Hepatocyte (in vitro differentiated cells): ENCODE results near the gene FNDC11. TPM values are rescaled to one million over a fixed set of nuclear protein-coding genes. Genes with fewer than 3 reads are reported as not detected.

Experiments used
- DNase-seq: peaks from one replicate; pipeline ENCODE4 v3.0.0-alpha.2; 2016; ENCODE audit warnings: low spot score
- H2AFZ ChIP-seq: fragments of 200-600 bp; sonication (generic); 2 replicates; pipeline ENCODE4 v1.6.0; 2016; ENCODE audit warnings: antibody characterized with exemption, mild to moderate bottlenecking
- H3K27ac ChIP-seq: fragments of 200-600 bp; sonication (generic); 2 replicates; pipeline ENCODE4 v1.5.1; 2016; ENCODE audit warnings: mild to moderate bottlenecking
- H3K27me3 ChIP-seq: fragments of 200-600 bp; sonication (generic); 2 replicates; pipeline ENCODE4 v1.6.1; 2016
- H3K36me3 ChIP-seq: fragments of 200-600 bp; sonication (generic); replicated peaks from 2 replicates; pipeline ENCODE4 v1.5.1; 2016; ENCODE audit warnings: low read depth; ENCODE audit not compliant: insufficient read depth
- H3K4me1 ChIP-seq: fragments of 200-600 bp; sonication (generic); 2 replicates; pipeline ENCODE4 v1.5.1; 2016; ENCODE audit warnings: mild to moderate bottlenecking, moderate library complexity; ENCODE audit not compliant: insufficient read depth
- H3K4me2 ChIP-seq: fragments of 200-600 bp; sonication (generic); 2 replicates; pipeline ENCODE4 v1.6.0; 2016
- H3K4me3 ChIP-seq: fragments of 200-600 bp; sonication (generic); 2 replicates; pipeline ENCODE4 v1.5.1; 2016; ENCODE audit warnings: mild to moderate bottlenecking
- H3K79me2 ChIP-seq: fragments of 200-600 bp; sonication (generic); 2 replicates; pipeline ENCODE4 v1.6.0; 2017; ENCODE audit warnings: mild to moderate bottlenecking
- H3K9me2 ChIP-seq: fragments of 200-600 bp; sonication (generic); replicated peaks from 2 replicates; pipeline ENCODE4 v1.6.0; 2017; ENCODE audit warnings: mild to moderate bottlenecking; ENCODE audit not compliant: insufficient read depth
- H3K9me3 ChIP-seq: fragments of 200-600 bp; sonication (generic); 2 replicates; pipeline ENCODE4 v1.5.1; 2016; ENCODE audit warnings: low read depth, mild to moderate bottlenecking
- H4K20me1 ChIP-seq: fragments of 200-600 bp; sonication (generic); 2 replicates; pipeline ENCODE4 v1.6.0; 2016; ENCODE audit warnings: mild to moderate bottlenecking; ENCODE audit not compliant: insufficient read depth, poor library complexity, severe bottlenecking
- EZH2 ChIP-seq: fragments of 200-600 bp; sonication (generic); IDR thresholded peaks from 2 replicates; pipeline ENCODE4 v1.6.1; 2016; ENCODE audit warnings: antibody characterized with exemption, mild to moderate bottlenecking, borderline replicate concordance
- EZH2phosphoT487 ChIP-seq: fragments of 200-600 bp; sonication (generic); IDR thresholded peaks from one replicate; pipeline ENCODE4 v1.6.1; 2018; ENCODE audit warnings: antibody characterized with exemption, mild to moderate bottlenecking, low read depth, moderate library complexity; ENCODE audit not compliant: unreplicated experiment, severe bottlenecking
- WGBS: methylation state at CpG from one replicate; pipeline ENCODE4 v1.1.6; 2016; ENCODE audit warnings: low lambda C conversion rate; ENCODE audit errors: missing lambda C conversion rate; 5-methylcytosine and 5-hydroxymethylcytosine counted together
- polyA plus RNA-seq: library from polyadenylated mRNA; unstranded; fragments of >200 nt; fragmentation: Nextera tagmentation; extraction: Ambion mirVana; gene quantifications from 2 replicates; pipeline ENCODE4 v1.2.1, GENCODE V29; 2016
- total RNA-seq: library from RNA; depleted of rRNA; stranded (reverse); fragments of >200 nt; gene quantifications from 2 replicates; pipeline ENCODE4 v1.2.3, GENCODE V29; 2014
- TF ChIP-seq, protein P1 (sequence below): fragments of 200-600 bp; sonication (generic); IDR thresholded peaks from 2 replicates; pipeline ENCODE4 v1.5.1; 2016; ENCODE audit warnings: antibody characterized with exemption, mild to moderate bottlenecking; ENCODE audit not compliant: poor library complexity

FNDC11 gene
- total and polyA plus RNA-seq, 2 experiments from 2014 or later: 0.57 to 0.79 TPM

DNA sequence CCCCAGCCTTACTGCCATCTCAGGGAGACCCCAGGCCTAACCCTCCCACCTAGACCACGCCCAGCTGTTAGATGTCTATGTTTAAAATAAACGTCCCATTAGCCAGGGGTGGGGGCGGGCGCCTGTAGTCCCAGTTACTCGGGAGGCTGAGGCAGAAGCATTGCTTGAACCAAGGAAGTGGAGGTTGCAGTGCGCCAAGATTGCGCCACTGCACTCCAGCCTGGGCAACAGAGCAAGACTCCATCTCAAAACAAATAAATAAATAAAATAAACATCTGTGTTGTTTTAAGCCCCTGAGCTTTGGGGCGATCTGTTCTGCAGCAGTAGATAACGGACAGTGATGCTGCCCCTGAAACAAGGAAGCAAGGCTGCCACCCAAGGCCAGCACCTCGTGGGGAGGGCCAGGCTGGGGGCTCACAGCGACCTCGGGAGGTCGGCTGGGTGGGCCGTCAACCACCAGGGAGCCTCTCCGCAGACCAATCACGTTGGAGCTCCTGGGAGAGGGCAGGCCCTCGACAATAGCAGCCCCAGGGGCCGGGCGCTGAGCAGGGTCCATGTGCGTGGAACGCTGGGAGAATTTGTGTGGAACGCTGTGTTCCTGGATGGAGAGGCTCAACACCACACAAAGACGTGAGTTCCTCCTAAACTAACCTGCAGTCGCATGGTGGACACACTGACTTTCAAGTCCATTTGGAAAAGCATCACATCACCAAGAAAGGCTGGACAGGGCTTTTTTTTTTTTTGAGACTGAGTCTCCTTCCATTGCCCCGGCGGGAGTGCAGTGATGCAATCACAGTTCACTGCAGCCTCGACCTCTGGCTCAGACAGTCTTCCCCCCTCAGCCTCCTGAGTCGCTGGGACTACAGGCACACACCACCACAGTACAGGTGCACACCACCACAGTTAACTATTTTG, 21.1 kb downstream of the FNDC11 start:
- peak overlapping the region; percentile 94 for H3K4me2 ChIP-seq
- H2AFZ ChIP-seq: peak overlapping the region; percentile 88
- no peaks in the 10 kb centered on the region for H3K9me3 ChIP-seq
- 72% methylated on average over 28 of the region's 28 CpGs for WGBS
- no peaks in the 10 kb centered on the region for H3K36me3 ChIP-seq
- TF ChIP-seq EZH2: no peak
- no peak for TF ChIP-seq EZH2phosphoT487
- TF ChIP-seq, protein P1, sequence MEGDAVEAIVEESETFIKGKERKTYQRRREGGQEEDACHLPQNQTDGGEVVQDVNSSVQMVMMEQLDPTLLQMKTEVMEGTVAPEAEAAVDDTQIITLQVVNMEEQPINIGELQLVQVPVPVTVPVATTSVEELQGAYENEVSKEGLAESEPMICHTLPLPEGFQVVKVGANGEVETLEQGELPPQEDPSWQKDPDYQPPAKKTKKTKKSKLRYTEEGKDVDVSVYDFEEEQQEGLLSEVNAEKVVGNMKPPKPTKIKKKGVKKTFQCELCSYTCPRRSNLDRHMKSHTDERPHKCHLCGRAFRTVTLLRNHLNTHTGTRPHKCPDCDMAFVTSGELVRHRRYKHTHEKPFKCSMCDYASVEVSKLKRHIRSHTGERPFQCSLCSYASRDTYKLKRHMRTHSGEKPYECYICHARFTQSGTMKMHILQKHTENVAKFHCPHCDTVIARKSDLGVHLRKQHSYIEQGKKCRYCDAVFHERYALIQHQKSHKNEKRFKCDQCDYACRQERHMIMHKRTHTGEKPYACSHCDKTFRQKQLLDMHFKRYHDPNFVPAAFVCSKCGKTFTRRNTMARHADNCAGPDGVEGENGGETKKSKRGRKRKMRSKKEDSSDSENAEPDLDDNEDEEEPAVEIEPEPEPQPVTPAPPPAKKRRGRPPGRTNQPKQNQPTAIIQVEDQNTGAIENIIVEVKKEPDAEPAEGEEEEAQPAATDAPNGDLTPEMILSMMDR: no peak
- no peak overlapping the region for H3K4me3 ChIP-seq
- H4K20me1 ChIP-seq: no peaks in the 10 kb centered on the region
- DNase-seq: no peak
- peaks cover 6% of the 10 kb centered on the region for H3K79me2 ChIP-seq
- H3K4me1 ChIP-seq: peaks cover 14% of the 10 kb centered on the region
- H3K27me3 ChIP-seq: no peaks in the 10 kb centered on the region
- H3K27ac ChIP-seq: no peak overlapping the region
- no peaks in the 10 kb centered on the region for H3K9me2 ChIP-seq

DNA sequence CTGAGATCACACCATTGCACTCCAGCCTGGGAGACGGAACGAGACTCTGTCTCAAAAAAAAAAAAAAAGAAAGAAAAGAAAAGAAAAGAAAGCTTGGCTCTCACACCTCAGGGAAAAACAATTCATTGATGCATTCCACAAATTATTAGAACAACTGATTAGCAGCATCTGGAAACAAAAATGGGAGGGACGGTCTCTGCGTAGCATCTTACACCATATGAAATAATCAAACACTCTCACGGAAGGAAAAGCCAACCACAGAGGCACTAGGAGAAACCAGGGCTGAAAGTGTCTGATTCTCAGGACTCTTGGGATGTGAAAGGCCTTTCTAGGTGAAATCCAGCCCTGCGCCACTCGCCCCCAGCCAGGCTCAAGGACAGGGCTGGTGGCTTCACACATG, 22.4 kb downstream of the FNDC11 start:
- WGBS: 91% methylated on average over 5 of the region's 7 CpGs
- H3K4me2 ChIP-seq: no peak overlapping the region
- DNase-seq: no peak
- no peaks in the 10 kb centered on the region for H3K9me2 ChIP-seq
- H3K27me3 ChIP-seq: no peaks in the 10 kb centered on the region
- peaks cover 6% of the 10 kb centered on the region for H3K79me2 ChIP-seq
- H3K36me3 ChIP-seq: no peaks in the 10 kb centered on the region
- H3K9me3 ChIP-seq: no peaks in the 10 kb centered on the region
- no peak overlapping the region for H2AFZ ChIP-seq
- H3K4me3 ChIP-seq: no peak overlapping the region
- no peaks in the 10 kb centered on the region for H4K20me1 ChIP-seq
- no peak overlapping the region for H3K27ac ChIP-seq
- H3K4me1 ChIP-seq: peaks cover 14% of the 10 kb centered on the region
- TF ChIP-seq EZH2: no peak
- TF ChIP-seq, protein P1: no peak
- no peak for TF ChIP-seq EZH2phosphoT487

DNA sequence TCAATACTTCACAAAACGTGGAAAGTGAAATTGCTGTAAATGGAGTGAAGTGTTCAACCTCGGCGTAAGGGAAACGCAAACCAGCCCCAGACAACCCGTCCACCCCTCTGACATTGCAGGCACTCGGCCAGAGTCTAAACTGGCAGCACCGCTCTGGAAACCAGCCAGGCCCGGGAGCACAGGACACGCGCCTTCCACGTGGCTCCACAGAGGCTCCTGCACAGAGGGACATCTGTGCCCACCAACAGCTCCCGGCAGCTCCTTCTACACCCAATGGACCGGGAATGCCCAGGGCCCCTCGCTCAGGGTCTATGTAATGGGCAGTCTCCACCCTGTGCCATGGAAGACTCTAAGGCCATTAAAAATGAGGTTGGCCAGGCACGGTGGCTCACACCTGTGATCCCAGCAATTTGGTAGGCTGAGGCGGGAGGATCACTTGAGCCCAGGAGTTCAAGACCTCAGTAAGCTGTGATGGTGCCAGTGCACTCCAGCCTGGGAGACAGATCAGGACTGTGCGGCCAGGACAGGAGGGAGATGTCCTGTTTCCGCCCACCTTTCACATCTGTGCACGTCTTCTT, 23.4 kb downstream of the FNDC11 start:
- H3K79me2 ChIP-seq: peaks cover 6% of the 10 kb centered on the region
- H3K9me3 ChIP-seq: no peaks in the 10 kb centered on the region
- H2AFZ ChIP-seq: no peak overlapping the region
- no peaks in the 10 kb centered on the region for H4K20me1 ChIP-seq
- no peaks in the 10 kb centered on the region for H3K27me3 ChIP-seq
- no peaks in the 10 kb centered on the region for H3K9me2 ChIP-seq
- DNase-seq: no peak
- H3K4me2 ChIP-seq: no peak overlapping the region
- TF ChIP-seq, protein P1: no peak
- TF ChIP-seq EZH2phosphoT487 (no peak), EZH2 (no peak)
- WGBS: 86% methylated on average over 19 of the region's 19 CpGs
- no peak overlapping the region for H3K4me3 ChIP-seq
- H3K36me3 ChIP-seq: no peaks in the 10 kb centered on the region
- H3K27ac ChIP-seq: no peak overlapping the region
- H3K4me1 ChIP-seq: peaks cover 14% of the 10 kb centered on the region
